Endothelial cell (in vitro differentiated cells): ENCODE data around the gene NTM. TPM values are rescaled to one million over a fixed set of nuclear protein-coding genes. Genes with fewer than 3 reads are reported as not detected.

Experiments
- DNase-seq: peaks from one replicate; pipeline ENCODE4 v3.0.0; 2021; ENCODE audit warnings: low spot score
- H3K27ac Mint-ChIP-seq: one replicate; pipeline ENCODE4 v1.8.0; 2021; ENCODE audit warnings: mixed read lengths, inconsistent platforms; ENCODE audit not compliant: unreplicated experiment
- H3K27me3 Mint-ChIP-seq: one replicate; pipeline ENCODE4 v1.8.0; 2021; ENCODE audit warnings: mild to moderate bottlenecking, moderate library complexity, mixed read lengths, inconsistent platforms; ENCODE audit not compliant: unreplicated experiment
- H3K36me3 Mint-ChIP-seq: one replicate; pipeline ENCODE4 v1.8.0; 2021; ENCODE audit warnings: mild to moderate bottlenecking, low read depth, mixed read lengths, inconsistent platforms; ENCODE audit not compliant: unreplicated experiment
- H3K4me1 Mint-ChIP-seq: one replicate; pipeline ENCODE4 v1.8.0; 2021; ENCODE audit warnings: mild to moderate bottlenecking, mixed read lengths, inconsistent platforms; ENCODE audit not compliant: unreplicated experiment
- H3K4me3 Mint-ChIP-seq: one replicate; pipeline ENCODE4 v1.8.0; 2021; ENCODE audit warnings: mild to moderate bottlenecking, mixed read lengths, inconsistent platforms; ENCODE audit not compliant: unreplicated experiment
- H3K9me3 Mint-ChIP-seq: one replicate; pipeline ENCODE4 v1.8.0; 2021; ENCODE audit warnings: mixed read lengths, inconsistent platforms; ENCODE audit not compliant: unreplicated experiment
- CTCF ChIP-seq: fragments of 200-600 bp; sonication (generic); IDR thresholded peaks from one replicate; pipeline ENCODE4 v1.5.0; 2021; ENCODE audit warnings: antibody characterized with exemption; ENCODE audit not compliant: unreplicated experiment
- total RNA-seq: library from RNA; stranded (reverse); fragmentation: NEBNext Ultra II Directional; extraction: Animal tissue kit (Norgen Biotek cat#: 25700); gene quantifications from one replicate; pipeline ENCODE4 v1.2.1, GENCODE V29; 2021; ENCODE audit not compliant: unreplicated experiment

Gene NTM
- total RNA-seq, 1 donor from 2014 or later = 3.6 TPM

GRCh38 chr11:131638889-131639288 lies 268.5 kb downstream of the NTM start:
- Mint-ChIP-seq H3K4me1 (peaks cover 20% of the 10 kb centered on the region), H3K9me3 (no peaks in the 10 kb centered on the region), H3K27ac (no peak overlapping the region), H3K4me3 (no peak overlapping the region), H3K27me3 (no peaks in the 10 kb centered on the region), H3K36me3 (no peaks in the 10 kb centered on the region)
- no peak for TF ChIP-seq CTCF
- no peak for DNase-seq

GRCh38 chr11:131640320-131640719 lies 269.9 kb downstream of the NTM start:
- Mint-ChIP-seq H3K4me1 (peaks cover 20% of the 10 kb centered on the region), H3K36me3 (no peaks in the 10 kb centered on the region), H3K27ac (no peak overlapping the region), H3K4me3 (no peak overlapping the region), H3K9me3 (no peaks in the 10 kb centered on the region), H3K27me3 (no peaks in the 10 kb centered on the region)
- DNase-seq = no peak
- TF ChIP-seq CTCF = no peak

DNA sequence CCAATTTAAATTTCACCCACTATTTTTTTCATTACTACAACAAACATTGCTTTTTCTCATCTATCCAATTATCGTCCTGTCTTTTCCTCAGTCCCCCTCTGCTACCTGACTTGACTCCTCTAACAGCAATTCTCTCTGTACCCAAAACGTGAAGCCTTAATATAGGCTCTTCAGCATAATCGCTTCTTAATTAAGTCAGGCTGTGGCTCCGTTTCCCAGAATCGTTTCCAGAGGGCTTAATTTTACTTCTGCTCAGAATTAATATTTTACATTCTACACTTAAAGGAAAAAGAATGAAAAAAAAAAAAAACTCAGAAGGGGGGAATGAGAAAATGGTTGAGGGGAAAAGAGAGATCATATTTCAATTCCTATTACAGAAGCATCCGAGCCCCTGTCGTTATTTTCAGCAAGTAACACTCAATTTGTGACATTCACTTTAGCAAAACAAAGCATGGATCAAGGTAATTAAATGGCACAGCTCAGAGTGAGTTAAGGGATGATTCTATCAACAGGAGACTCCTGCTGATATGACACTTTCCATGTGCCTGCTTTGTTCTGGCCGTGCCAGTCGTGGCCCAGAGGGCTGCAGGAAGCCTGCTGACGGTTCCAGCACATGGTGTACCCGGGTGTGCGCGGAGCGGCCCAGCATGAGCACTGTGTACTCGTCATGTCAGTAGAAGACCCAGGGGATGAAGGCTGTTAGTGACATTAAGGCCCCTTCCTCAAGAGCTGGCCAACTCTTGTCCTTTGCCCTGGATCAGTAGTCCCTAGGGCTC lies 272.5 kb downstream of the NTM start:
- H3K4me3 Mint-ChIP-seq = no peak overlapping the region
- no peak for DNase-seq
- H3K9me3 Mint-ChIP-seq = no peaks in the 10 kb centered on the region
- H3K4me1 Mint-ChIP-seq = peaks cover 20% of the 10 kb centered on the region
- H3K27ac Mint-ChIP-seq = no peak overlapping the region
- no peak for TF ChIP-seq CTCF
- H3K27me3 Mint-ChIP-seq = no peaks in the 10 kb centered on the region
- no peaks in the 10 kb centered on the region for H3K36me3 Mint-ChIP-seq

DNA sequence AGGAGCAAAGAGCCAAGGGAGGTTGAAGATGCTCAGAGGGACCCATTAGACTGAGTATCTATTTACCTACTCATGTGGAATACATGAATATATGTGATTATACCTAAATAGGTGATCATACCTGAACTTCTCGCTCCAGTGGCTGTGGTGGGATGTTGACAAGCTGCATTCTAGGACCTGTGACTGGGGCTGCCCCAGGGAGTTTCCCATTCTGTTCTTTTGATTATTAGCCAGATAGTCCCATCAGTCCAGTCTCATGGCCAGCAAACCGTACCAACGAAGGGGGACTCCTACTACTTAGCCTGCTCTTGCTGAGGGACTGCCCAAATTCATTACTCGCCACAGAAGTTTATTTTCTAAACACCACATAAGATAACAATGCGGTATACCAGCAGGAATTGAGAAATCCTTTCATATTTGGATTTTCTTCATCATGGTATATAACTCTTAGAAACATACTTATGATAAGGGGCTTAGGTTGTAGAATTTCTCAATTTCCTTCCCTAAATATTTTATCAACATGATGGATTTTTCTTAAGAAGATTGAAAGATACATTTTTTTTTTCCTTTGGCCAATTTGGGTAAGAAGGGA lies 273.9 kb downstream of the NTM start:
- DNase-seq = no peak
- no peak overlapping the region for H3K4me3 Mint-ChIP-seq
- H3K27ac Mint-ChIP-seq = no peak overlapping the region
- peaks cover 24% of the 10 kb centered on the region for H3K4me1 Mint-ChIP-seq
- TF ChIP-seq CTCF = no peak
- no peaks in the 10 kb centered on the region for H3K27me3 Mint-ChIP-seq
- no peaks in the 10 kb centered on the region for H3K9me3 Mint-ChIP-seq
- H3K36me3 Mint-ChIP-seq = no peaks in the 10 kb centered on the region

DNA sequence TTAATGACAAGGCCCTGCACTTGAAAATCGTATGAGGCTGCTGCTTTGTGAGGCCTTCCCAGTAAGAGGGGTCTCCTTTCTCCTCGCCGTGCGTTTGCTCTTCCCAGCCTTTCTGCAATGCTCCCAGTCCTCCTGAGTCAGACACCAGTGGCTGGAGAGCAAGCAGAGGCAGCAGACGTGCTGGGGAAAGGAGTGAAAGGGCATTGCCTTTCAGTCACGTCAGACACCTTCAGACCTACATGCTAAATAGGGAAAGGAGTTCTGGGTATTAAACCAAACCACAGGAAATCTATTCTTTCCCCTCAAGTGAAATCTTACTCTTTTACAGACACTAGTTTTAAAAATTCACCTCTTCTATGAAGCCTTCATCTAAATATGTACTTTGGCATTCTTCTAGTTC lies 274.8 kb downstream of the NTM start:
- no peak for DNase-seq
- no peaks in the 10 kb centered on the region for H3K9me3 Mint-ChIP-seq
- H3K27ac Mint-ChIP-seq = no peak overlapping the region
- TF ChIP-seq CTCF = no peak
- no peaks in the 10 kb centered on the region for H3K27me3 Mint-ChIP-seq
- no peaks in the 10 kb centered on the region for H3K36me3 Mint-ChIP-seq
- H3K4me1 Mint-ChIP-seq = peaks cover 29% of the 10 kb centered on the region
- H3K4me3 Mint-ChIP-seq = no peak overlapping the region
